ENCODE data around the gene INPP5A. TPM values are rescaled to one million over a fixed set of nuclear protein-coding genes. Genes with fewer than 3 reads are reported as not detected.

Gene INPP5A
- total RNA-seq, 1 experiment from 2014 or later = 22.6 TPM

DNA sequence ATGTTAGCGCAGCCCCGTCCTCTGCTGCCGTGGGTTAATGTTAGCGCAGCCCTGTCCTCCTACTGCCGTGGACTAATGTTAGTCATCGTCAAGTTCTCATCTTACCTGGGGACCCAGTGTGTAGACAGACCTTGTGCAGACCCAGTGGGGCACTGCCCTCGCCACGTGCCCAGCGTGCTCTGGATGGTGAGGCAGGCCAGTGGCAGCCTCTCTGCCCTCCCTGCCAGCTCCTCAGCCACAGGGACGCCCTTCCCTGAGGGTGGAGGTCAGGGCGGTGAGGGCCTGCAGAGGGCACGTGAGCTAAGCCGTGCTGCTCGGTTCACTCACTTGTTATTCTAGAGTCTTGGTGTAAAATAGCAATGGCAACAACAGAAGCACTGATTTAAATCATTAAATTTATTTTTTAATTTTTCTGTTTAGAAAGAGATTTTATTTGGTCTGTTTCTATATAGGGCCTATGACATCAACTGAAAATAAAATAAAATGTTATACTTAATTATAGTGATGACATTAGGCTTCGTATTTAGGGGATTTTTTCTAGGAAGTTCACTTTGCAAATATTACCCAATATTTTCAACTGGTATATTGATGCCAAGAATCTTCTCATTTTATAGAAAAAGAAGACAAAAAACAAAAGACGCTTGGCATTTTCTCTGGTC is 199.9 kb downstream of the INPP5A start:
- POLR2A ChIA-PET (ENCODE audit: unreplicated experiment) = no interaction called here
- CTCF ChIA-PET = no interaction called here

DNA sequence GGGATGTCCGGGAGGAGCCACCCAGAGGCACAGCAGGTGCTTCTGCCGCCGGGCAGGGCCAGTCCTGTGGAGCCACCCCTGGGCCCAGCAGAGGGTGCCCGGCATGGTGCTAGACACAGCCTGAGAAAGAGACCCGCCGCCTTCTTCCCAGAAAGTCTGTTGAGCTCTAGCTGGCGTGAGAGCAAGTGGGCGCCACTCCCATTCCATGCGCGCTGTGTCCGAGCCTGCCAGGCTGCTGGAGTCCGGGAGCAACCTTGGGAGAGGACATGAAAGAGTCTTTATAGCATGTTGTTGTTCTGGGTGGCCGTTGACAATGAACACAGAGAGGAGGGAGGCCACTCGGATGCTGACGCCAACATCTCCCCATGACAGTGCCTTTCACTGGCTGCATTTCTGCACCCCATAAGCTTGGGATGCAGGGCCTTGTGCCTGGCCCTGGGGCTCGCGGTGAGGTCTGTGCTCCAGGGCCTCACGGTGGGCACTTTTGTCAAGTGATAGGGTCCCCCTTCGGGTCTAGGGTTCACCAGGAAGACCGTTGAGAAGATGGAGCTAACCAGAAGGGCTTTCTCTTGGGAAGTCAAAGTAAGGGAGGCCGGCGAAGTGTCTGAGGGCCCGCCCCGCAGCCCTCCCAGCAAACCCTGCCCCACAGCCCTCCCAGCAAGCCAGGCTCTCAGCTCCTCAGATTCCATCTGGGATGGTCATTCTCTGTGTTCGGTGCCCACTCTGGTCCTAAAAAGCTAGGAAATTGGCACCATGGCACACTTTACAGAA is 201.1 kb downstream of the INPP5A start:
- CTCF ChIA-PET = no interaction called here
- Histone ChIP-seq H3K79me2 (ENCODE audit: low read length) (no peaks in the 10 kb centered on the region), H4K20me1 (ENCODE audit: low read length) (no peaks in the 10 kb centered on the region), H3K36me3 (ENCODE audit: low read depth, low read length) (no peaks in the 10 kb centered on the region; the same call in 1 of the 2 replicates), H3K9me2 (replicated peaks; ENCODE audit: low read length) (no peaks in the 10 kb centered on the region), H3K27ac (ENCODE audit: low read length) (no peak overlapping the region), H3K4me2 (ENCODE audit: low read length) (no peak overlapping the region), H3K27me3 (ENCODE audit: low read length) (no peaks in the 10 kb centered on the region), H3K4me3 (ENCODE audit: low read length) (no peak overlapping the region), H3K9me3 (ENCODE audit: low read length) (no peaks in the 10 kb centered on the region), H3K4me1 (ENCODE audit: insufficient read depth, low read length) (no peaks in the 10 kb centered on the region), H3F3A (ENCODE audit: low read length, unreplicated experiment) (no peaks in the 10 kb centered on the region), H3K9ac (ENCODE audit: low read length) (no peak overlapping the region), H2AFZ (ENCODE audit: low read length) (no peak overlapping the region)
- DNase-seq (no peak), ATAC-seq (no peak)
- TF ChIP-seq EZH2 (IDR thresholded peaks at IDR 0.05; ENCODE audit: low read length, unreplicated experiment) (no peak), EZH2phosphoT487 (IDR thresholded peaks at IDR 0.05; ENCODE audit: borderline replicate concordance, low read length) (no peak)
- TF ChIP-seq, protein P1, sequence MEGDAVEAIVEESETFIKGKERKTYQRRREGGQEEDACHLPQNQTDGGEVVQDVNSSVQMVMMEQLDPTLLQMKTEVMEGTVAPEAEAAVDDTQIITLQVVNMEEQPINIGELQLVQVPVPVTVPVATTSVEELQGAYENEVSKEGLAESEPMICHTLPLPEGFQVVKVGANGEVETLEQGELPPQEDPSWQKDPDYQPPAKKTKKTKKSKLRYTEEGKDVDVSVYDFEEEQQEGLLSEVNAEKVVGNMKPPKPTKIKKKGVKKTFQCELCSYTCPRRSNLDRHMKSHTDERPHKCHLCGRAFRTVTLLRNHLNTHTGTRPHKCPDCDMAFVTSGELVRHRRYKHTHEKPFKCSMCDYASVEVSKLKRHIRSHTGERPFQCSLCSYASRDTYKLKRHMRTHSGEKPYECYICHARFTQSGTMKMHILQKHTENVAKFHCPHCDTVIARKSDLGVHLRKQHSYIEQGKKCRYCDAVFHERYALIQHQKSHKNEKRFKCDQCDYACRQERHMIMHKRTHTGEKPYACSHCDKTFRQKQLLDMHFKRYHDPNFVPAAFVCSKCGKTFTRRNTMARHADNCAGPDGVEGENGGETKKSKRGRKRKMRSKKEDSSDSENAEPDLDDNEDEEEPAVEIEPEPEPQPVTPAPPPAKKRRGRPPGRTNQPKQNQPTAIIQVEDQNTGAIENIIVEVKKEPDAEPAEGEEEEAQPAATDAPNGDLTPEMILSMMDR (conservative IDR thresholded peaks at IDR 0.05; ENCODE audit: low read depth, low read length) = no peak
- intact Hi-C loops (cut with micrococcal nuclease) = no loop called here
- BruUV-seq (replicated peaks) = no TSS peak
- POLR2A ChIA-PET (ENCODE audit: unreplicated experiment) = no interaction called here

More for the DNA sequence above, 199.9 kb downstream of the INPP5A start:
- no TSS peak for BruUV-seq (replicated peaks)
- Histone ChIP-seq H4K20me1 (ENCODE audit: low read length) (no peaks in the 10 kb centered on the region), H2AFZ (ENCODE audit: low read length) (no peak overlapping the region), H3K9me3 (ENCODE audit: low read length) (no peaks in the 10 kb centered on the region), H3K27ac (ENCODE audit: low read length) (no peak overlapping the region), H3F3A (ENCODE audit: low read length, unreplicated experiment) (no peaks in the 10 kb centered on the region), H3K36me3 (ENCODE audit: low read depth, low read length) (no peaks in the 10 kb centered on the region; the same call in 1 of the 2 replicates), H3K9ac (ENCODE audit: low read length) (no peak overlapping the region), H3K4me3 (ENCODE audit: low read length) (no peak overlapping the region), H3K27me3 (ENCODE audit: low read length) (no peaks in the 10 kb centered on the region), H3K9me2 (replicated peaks; ENCODE audit: low read length) (no peaks in the 10 kb centered on the region), H3K4me1 (ENCODE audit: insufficient read depth, low read length) (no peaks in the 10 kb centered on the region), H3K4me2 (ENCODE audit: low read length) (no peak overlapping the region), H3K79me2 (ENCODE audit: low read length) (no peaks in the 10 kb centered on the region)
- DNase-seq (no peak), ATAC-seq (no peak)
- intact Hi-C loops (cut with micrococcal nuclease) = no loop called here
- TF ChIP-seq, protein P1 (conservative IDR thresholded peaks at IDR 0.05; ENCODE audit: low read depth, low read length) = no peak
- TF ChIP-seq EZH2 (IDR thresholded peaks at IDR 0.05; ENCODE audit: low read length, unreplicated experiment) (no peak), EZH2phosphoT487 (IDR thresholded peaks at IDR 0.05; ENCODE audit: borderline replicate concordance, low read length) (no peak)

DNA sequence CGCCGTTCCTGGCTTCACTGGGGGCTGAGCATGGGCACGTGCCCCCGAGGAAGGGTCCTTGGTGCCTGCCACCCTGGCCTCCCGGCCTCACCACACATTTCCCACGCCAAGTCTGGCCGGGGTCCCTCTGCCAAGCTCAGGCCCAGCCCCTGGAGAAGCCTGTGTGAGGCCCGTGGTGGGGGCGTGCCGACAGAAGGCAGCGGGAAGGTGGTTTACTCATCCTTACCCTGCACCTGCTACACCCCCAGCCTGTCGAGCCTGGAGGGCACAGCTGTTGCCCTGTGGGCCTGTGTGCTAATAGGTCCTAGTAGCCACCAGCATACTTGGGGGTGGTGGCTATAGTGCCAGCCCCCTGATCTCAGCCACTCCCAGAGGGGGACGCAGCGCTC is 201.6 kb downstream of the INPP5A start:
- H3K9ac ChIP-seq (ENCODE audit: low read length) = no peak overlapping the region
- DNase-seq = no peak
- no peak overlapping the region for H3K27ac ChIP-seq (ENCODE audit: low read length)
- no peaks in the 10 kb centered on the region for H4K20me1 ChIP-seq (ENCODE audit: low read length)
- ChIA-PET POLR2A (ENCODE audit: unreplicated experiment) (no interaction called here), CTCF (no interaction called here)
- intact Hi-C loops (cut with micrococcal nuclease) = no loop called here
- BruUV-seq (replicated peaks) = no TSS peak
- no peaks in the 10 kb centered on the region for H3K27me3 ChIP-seq (ENCODE audit: low read length)
- no peaks in the 10 kb centered on the region for H3K9me3 ChIP-seq (ENCODE audit: low read length)
- H3F3A ChIP-seq (ENCODE audit: low read length, unreplicated experiment) = no peaks in the 10 kb centered on the region
- H3K4me2 ChIP-seq (ENCODE audit: low read length) = no peak overlapping the region
- no peaks in the 10 kb centered on the region for H3K4me1 ChIP-seq (ENCODE audit: insufficient read depth, low read length)
- no peaks in the 10 kb centered on the region for H3K9me2 ChIP-seq (replicated peaks; ENCODE audit: low read length)
- TF ChIP-seq EZH2 (IDR thresholded peaks at IDR 0.05; ENCODE audit: low read length, unreplicated experiment) (no peak), EZH2phosphoT487 (IDR thresholded peaks at IDR 0.05; ENCODE audit: borderline replicate concordance, low read length) (no peak)
- TF ChIP-seq, protein P1 (conservative IDR thresholded peaks at IDR 0.05; ENCODE audit: low read depth, low read length) = no peak
- no peak overlapping the region for H2AFZ ChIP-seq (ENCODE audit: low read length)
- no peaks in the 10 kb centered on the region; the same call in 1 of the 2 replicates for H3K36me3 ChIP-seq (ENCODE audit: low read depth, low read length)
- ATAC-seq = no peak
- no peak overlapping the region for H3K4me3 ChIP-seq (ENCODE audit: low read length)
- H3K79me2 ChIP-seq (ENCODE audit: low read length) = no peaks in the 10 kb centered on the region

All from PC-3 (cell line).